ENCODE results near the gene NCKAP5.

GRCh38 chr2:133352719-133353118 lies 215.5 kb downstream of the NCKAP5 start:
- TF ChIP-seq POLR2A (IDR thresholded peaks at IDR 0.05) (no peak), CTCF (IDR thresholded peaks at IDR 0.05 in 8 of 11, conservative IDR thresholded peaks at IDR 0.05 in 3 of 11) (no peak)

All from spleen (tissue), 7 donors.